HG03469 (cell line): Measurements from ENCODE around the gene MOB1A.
"Not testable (repeated sequence)": the region's sequence is repeated elsewhere in the genome, so short reads cannot be mapped to it uniquely, and the experiment has no call there.

ENCODE experiments used
- ATAC-seq: cut with Tn5 transposase; IDR thresholded peaks from one replicate; pipeline ENCODE4 v1.9.1; 2021; ENCODE audit warnings: mild to moderate bottlenecking, moderate library complexity, moderate number of reproducible peaks; ENCODE audit not compliant: unreplicated experiment

The MOB1A gene

DNA sequence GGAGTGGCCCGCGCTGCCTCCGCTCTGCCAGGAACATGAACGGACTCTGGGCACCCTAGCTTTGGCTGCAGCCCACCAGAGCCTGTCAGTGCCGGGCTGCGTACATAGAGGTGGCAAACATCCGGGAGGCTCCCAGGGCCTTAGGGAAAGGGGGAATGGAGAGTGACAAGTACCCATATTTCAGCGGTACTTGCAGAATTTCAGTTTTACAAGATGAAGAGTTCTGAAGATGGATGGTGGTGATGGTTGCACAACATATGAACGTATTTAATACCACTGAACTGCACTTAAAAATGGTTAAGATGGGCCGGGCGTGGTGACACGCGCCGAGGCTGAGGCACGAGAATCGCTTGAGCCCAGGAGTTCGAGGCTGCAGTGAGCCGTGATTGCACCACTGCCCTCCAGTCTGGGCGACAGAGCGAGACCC, 20.6 kb upstream of the MOB1A start:
- ATAC-seq, result no peak

DNA sequence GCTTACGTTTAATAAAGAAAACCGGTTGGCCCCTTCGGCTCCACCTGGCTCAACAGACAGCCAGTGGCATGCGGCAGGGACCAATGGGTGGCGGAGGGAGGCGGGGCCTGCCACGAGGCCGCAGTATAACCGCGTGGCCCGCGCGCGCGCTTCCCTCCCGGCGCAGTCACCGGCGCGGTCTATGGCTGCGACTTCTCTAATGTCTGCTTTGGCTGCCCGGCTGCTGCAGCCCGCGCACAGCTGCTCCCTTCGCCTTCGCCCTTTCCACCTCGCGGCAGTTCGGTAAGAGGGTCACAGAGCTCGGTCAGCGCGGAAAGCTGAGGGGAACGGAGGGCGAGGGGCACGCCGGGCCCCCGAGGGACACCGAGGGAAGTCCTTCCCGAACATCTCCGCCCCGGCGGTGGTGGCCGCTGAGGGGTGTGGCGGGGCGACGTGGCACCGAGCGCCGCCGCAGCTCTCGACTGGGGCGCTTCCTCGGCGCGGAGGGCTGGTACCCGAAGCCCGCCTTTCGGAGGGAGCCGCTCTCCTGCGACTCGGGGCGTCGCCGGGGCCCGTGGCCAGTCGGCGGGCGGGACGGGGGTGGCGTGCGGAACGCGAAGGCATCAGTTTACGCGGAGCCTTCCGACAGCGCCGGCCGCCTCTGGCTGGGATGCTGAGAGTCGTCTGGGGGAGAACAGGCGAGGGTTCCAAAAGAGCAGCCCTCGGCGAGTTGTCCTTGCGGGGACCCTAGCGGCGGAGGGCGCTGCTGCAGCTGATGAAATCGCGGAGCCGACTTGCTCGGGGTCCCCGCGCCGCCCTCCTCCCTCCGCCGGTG, 20.0 kb upstream of the MOB1A start, which contains the start of gene MTHFD2:
Gene MTHFD2 (plus strand): TSS at position 155 of the 814 bp plus-strand sequence. CDS start 27 bp downstream, at position 182.
- peak; percentile 69 for ATAC-seq

DNA sequence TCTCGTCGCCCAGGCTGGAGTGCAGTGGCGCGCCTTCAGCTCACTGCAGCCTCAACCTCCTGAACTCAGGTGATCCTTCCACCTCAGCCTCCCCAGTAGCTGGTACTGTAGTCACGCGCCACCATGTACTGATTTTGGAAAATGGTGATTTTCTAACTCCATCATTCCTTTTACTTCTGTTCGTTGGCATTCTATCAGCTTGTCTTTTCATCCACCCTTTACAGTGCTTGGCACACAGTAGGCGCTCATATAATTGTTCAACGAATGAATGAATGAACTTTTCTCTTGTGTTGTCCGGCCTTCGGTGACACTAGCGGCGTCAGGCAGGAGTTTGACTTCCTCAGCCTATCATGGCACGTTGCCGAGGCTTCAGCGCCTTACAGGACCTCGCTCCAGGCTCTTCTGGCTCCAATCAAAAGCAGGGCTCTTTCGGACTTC, 19.4 kb upstream of the MOB1A start:
- ATAC-seq, result no peak

DNA sequence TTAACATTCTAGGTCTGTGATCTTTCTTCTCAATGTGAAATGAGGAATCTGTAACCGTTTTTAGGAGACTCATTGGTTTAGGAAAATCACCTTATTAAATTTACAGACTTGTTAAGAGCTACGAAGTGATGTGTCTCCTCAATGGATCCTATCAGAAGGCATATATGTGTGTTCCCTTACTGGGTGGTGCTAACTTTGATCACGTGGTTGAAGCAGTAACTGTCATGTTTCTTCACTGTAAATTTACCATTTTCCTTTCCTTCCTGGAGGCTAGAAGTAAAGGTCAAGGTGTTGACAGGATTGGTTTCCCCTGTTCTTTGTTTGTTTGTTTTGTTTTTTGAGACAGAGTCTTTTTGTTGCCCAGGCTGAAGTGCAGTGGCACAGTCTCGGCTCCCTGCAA, 18.4 kb upstream of the MOB1A start:
- ATAC-seq, result no peak

DNA sequence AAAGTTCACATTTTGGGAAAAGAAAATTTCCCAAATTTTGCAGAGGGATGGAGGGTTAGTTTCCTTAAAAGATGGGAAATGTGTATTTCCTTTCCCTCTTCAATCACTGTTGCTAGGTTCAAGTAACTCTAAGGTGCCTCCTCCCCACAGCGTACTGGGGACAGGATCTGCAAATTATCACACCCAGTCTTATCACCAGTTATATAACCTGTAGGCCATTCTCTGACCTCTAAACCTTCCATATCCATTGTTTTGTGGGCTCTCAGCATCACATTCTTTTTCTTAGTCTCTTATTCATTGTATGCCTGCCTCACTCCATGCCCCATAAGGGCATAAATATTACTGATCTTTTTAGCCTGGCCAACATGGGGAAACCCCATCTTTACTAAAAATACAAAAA, 16.1 kb upstream of the MOB1A start:
- no peak for ATAC-seq

DNA sequence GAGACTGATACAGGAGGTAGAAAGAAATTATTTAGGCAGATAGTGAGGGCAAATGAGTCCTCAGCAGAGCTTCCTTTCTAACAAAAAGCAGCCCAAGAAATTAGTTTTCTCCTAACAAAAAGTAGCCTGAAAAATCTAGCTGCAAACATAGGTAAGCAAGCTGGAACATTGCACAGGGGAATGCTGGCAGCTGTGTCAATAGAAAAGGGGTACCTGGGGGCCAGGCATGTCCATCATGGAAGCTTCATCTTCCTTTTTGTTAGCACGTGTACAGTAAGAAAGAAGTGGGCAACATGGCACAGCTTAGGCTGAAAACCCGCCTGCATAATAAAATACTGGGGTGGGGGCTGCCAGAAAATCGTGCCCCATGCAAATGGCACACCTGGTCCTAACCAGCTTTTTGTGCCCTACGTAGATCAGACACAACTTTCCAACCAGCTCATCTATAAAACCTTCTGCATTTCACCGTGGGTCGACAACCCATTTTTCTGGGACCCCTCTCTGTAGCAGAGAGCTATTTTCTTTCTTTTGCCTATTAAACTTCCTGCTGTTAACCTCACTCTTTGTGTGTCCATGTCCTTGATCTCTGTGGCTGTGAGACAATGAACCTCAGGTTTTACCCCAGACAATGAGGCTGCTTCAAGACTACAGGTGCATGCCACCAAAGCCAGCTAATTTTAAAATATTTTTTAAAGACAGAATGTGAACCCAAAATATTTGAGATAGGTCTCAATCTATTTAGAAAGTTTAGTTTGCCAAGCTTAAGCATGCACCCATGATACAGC, 13.1 kb upstream of the MOB1A start:
- ATAC-seq, result no peak

DNA sequence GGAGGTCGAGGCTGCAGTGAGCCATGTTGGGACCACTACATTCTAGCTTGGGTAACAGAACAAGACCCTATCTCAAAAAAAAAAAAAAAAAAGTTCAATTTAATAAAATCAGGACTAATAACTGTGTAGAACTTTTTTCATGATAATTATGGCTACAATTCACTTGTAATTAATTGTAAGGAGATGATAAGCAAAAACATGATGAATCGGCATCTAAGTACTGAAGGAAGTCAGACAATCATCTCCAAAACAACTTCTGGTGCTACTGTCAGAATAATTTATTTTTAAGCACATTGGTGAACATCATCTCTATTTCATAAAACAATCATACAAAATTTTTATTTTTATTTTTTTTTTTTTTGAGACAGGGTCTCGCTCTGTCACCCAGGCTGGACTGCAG, 10.0 kb upstream of the MOB1A start:
- ATAC-seq, result no peak

DNA sequence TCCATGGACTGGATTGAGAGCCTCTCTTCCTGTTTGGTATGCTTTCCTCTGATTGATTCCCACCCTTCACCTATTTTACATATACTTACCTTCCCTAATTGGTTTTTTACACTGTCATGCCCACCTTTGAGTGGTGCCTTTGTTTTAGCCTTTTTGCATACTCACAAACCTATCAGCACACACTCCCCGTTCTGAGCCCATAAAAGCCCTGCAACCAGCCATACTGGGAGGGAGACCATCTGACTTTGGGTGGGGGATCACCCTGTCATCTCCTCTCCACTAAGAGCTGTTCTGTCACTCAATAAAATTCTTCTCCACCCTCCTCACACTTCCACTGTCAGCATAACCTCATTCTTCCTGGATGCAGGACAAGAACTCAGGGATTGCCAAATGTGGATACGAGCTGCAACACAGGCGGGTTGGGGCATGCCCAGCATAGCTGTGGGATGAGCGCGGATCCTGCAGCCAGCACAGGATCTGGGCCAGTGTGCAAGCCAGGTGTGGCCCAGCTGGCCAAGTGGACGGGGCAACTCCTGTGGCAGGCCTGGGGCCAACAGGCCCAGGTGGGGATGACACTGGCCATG, 9.4 kb upstream of the MOB1A start:
- ATAC-seq, result no peak

DNA sequence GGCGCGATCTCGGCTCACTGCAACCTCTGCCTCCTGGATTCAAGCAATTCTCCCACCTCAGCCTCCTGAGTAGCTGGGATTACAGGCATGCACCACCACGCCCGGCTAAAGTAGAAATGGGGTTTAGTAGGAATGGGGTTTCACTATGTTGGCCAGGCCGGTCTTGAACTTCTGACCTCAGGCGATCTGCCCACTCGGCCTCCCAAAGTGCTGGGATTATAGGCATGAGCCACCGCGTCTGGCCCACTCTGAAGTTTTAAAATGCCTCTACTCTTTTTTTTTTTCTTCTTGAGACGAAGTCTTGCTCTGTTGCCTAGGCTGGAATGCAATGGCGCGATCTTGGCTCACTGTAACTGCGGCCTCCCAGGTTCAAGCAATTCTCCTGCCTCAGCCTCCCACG, 8.0 kb upstream of the MOB1A start:
- not testable (repeated sequence) for ATAC-seq

DNA sequence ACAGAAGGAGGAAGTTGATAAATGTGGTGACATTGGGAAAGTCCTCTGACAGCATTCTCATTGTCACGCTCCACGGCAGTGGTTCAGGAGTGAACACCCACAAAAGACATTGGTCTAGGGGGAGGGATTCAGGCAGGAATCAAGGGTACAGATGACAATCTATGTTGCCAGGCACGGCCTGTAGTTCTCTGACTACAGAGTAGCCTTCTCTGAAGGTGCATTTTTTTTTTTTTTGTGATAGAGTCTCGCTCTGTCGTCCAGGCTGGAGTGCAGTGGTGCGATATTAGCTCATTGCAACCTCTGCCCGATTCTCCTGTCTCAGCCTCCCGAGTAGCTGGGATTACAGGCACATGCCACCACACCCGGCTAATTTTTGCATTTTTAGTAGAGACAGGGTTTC, 7.4 kb upstream of the MOB1A start:
- ATAC-seq, result peak; percentile 59

DNA sequence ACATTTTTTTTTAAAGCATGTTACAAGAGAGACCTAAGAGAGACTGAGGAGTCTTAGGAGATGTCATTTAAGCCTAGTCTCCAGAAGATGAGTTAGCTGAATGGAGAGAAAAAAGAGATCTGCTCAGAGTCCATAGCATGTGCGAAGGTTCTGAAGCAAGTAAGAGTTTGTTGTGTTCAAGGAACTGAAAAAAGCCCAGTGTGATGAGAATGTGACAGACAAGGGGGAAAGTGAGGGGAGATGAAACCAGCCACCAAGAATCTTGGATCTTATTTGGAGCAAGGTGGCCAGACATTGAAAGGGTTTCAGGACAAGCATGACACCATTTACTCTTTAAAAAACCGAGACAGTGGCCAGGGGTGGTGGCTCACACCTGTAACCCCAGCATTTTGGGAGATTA, 5.2 kb upstream of the MOB1A start:
- no peak for ATAC-seq

DNA sequence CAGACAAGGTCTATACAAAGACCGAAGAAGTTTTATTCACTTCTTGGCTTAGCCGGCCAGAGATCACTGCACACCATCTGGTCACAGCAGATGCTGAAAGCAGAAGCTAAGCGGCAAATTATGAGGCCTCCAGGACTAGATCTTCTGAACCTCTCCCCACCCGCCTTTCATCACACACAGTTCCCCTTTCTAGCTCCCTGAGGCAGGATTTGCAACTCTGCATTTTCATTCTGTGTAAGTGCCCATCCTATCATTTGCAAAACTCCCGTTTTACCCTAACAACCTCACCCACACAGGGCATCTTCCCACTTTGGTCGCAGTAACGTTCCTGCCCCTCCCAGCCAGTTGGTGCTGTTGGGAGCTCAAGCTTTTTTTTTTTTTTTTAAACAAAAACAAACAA, 3.1 kb upstream of the MOB1A start:
- ATAC-seq, result no peak

DNA sequence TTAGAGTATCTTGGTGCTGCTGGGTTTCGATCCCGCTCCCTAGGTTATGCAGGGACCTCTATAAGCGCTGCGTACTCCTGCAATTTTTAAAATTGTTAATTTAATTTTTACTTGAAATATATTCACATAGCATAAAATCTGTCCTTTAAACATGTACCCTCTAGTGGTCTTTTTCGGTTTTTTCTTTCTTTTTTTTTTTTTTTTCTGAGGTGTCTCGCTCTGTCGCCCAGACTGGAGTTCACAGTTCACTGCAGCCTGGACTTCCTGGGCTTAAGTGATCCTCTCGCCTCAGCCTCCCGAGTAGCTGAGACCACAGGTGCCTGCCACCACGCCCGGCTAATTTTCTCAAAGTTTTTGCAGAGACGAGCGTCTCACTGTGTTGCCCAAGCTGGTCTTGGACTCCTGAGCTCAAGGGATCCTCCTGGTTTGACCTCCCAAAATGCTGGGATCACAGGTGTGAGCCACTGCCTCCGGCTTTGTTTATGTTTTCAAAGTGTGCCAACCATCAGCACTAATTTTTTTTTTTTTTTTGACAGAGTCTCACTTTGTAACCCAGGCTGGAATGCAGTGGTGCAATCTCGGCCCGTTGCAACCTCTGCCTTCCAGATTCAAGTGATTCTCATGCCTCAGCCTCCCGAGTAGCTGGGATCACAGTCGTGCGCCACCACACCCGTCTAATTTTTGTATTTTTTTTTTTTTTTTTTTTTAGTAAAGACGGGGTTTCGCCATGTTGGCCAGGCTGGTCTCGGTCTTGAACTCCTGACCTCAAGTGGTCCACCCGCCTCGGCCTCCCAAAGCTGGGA, 585 bp upstream of the MOB1A start:
- no peak for ATAC-seq

DNA sequence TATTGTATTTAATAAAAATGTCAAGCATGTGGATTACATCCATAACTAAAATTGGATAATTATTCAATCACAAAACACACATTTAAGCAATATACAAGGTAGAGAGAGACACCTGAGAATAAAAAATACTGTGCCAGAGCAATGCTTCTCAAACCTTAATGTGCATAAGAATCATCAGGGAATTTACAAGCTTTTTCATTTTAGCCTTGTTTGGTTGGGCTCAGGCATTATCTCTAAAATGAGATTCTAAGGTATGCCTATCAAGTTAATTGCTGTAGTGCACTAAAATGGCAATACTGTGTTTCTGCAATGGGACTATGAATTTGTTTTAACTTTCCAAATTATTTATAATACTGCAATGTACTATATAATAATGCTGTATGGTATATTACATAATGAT, 983 bp downstream of the MOB1A start:
- ATAC-seq, result no peak

DNA sequence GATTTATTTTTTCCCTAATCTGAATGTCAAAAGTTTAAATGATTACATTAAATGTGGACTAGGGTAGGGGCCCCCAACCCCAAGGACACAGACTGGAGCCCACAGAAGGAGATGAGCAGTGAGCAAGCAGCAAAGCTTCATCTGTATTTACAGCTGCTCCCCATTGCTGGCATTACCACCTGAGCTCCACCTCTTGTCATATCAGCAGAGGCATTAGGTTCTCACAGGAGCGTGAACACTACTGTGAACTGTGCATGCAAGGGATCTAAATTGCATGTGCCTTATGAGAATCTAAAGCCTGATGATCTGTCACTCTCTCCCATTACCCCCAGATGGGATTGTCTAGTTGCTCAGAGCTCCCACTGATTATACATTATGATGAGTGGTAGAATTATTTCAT, 3.8 kb downstream of the MOB1A start:
- ATAC-seq, result no peak

DNA sequence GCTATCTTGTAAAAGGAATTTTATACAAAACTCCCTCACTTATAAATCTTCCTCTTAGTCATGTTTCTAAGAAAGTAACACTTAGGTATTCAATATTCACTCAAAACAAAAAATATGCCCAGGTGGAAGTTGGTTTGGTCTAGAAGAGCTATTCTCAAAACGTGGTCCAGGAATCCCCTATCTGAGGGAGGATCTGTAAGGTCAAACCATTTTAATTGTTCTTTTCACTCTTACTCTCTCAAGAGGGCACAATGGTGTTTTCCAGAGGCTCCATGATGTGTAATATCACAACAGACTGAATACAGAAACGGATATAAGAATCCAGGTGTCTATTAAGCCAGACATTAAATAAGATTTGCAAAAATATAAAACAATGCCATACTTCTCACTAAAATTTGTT, 9.9 kb downstream of the MOB1A start:
- no peak for ATAC-seq

DNA sequence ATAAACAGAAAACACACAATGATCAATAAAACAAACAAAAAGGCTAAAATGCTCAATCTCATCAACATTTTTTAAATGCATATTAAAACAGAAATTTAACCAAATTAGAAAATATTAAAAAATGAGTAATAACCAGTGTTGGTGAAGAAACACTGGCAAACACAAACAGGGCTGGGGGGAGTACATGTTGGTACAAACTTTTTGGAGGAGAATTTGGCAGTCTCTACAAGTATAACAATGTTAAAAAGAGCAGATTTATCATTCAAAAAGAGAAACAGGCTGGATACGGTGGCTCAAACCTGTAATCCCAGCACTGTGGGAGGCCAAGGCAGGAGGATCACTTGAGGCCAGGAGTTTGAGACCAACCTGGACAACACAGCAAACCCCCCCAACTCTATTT, 13.9 kb downstream of the MOB1A start:
- ATAC-seq, result no peak

DNA sequence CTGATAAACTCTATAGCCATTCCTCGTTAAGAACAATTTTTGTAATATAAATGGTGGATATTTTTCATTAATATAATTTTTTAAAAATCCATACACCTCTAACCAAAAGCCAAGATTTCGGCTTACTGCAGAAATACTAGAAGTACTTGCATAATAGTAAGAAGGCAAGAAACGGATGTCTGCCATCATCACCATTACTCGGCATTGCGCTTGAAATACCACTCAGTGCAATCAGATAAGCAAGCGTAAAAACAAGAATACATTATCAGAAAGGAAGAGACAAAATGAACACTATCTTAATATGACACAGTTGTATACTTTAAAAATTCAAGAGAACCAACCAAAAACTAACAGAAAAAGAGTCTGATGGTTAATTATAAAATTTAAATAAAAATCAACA, 15.7 kb downstream of the MOB1A start:
- ATAC-seq, result no peak

DNA sequence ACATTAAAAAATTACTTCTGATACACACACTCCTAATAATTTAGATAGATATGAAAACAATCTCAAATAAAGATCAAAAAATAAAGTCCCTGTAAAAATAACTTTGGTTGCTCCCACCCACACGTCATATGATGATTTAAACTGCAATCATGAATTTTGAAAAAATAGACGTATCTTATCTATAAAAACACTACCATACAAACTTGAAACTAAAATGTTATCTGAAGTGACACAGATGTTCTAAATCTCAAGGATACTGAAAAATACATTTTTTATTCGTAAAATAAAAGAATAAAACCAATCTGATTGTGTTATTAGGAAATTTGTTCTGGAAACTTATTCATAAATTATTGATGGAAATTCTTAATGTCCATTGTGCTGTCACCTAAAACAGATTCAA, 22.8 kb downstream of the MOB1A start:
- no peak for ATAC-seq

DNA sequence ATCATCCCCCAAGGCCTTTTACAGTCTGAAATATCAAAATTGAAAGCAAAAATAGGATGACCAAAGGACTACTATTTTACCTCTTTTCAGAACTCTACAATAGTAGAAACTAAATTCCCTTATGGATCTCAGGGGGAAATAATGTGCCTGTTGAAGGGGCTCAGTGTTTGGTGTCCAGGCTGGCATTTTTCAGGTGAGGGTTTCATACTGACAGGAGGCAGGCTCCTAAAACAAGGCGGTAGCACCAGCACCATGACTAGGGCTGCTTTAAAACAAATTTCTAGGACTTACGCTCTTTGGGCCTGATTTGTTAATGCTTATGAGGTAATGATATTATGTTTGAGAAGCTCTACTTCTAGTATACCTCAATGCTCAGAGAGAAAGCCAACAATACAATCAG, 25.7 kb downstream of the MOB1A start:
- no peak for ATAC-seq
